Heart left ventricle (tissue), 13 donors: ENCODE data around the gene DHX36.

Source experiments
- POLR2A ChIP-seq, 2 donors: fragments of 450-650 bp; IDR thresholded peaks; one replicate each; pipeline ENCODE4 v1.6.1; 2017; ENCODE audit warnings: antibody characterized with exemption in 2 of 2, mild to moderate bottlenecking in 2 of 2, moderate library complexity in 2 of 2
- TF ChIP-seq, protein P1 (sequence below), 12 donors: fragments of 200-600 bp; sonication (generic) in 4 of 12; IDR thresholded peaks; one replicate each; pipeline versions ENCODE4 v1.5.0 to v1.8.0; 2018 to 2022; ENCODE audit warnings: antibody characterized with exemption in 12 of 12, mild to moderate bottlenecking in 5 of 12
- donor health status: ischemic (EF 13 %, LVEDD 7.1; RV severe dilation, severe dysfunction).
- donor health status: DM: no; HTN: yes; CAD: no.
- donor health status: DM: no; HTN: no; CAD: no.
- donor health status: ischemic (EF 25% LVEDD 6.9; RV normal size, moderate dysfunction).
- donor health status: ischemic (EF 25% LVEDD 5.7; RV mildly dilated, moderate dysfunction).
- donor health status: ischemic (EF 35%, LVEDD 5.7; RV mildly dilated, moderate dysfunction).
- donor health status: nonischemic (EF 11% LVEDD 7.7; RV severe dilation, severe dysfunction).
- donor health status: DM: yes; HTN: yes; CAD: no.
- donor health status: PGD.
- donor health status: ischemic (EF 29% LVEDD 5.4; RV normal size, mild dysfunction).
- donor health status: nonischemic (EF 23%, LVEDD 6.1; RV moderate dilation, normal function).

DNA sequence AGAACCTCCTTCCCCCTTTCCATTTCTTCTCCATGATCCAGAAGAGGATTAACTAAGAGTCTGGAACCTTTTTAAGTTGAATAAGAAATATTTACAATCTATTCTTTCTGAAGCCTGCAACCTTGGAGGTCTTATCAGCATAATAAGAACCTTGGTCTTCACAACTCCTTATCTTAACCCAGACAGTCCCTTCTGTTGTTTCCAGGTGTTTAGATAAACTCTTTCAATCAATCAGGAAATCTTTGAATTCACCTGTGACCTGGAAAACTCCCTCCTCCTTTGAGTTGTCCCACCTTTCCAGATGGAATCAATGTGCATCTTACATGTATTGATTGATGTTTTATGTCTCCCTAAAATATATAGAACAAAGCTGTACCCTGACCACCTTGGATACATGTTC is 3.6 kb upstream of the DHX36 start:
- TF ChIP-seq POLR2A (IDR thresholded peaks at IDR 0.05) = no peak
- TF ChIP-seq, protein P1, sequence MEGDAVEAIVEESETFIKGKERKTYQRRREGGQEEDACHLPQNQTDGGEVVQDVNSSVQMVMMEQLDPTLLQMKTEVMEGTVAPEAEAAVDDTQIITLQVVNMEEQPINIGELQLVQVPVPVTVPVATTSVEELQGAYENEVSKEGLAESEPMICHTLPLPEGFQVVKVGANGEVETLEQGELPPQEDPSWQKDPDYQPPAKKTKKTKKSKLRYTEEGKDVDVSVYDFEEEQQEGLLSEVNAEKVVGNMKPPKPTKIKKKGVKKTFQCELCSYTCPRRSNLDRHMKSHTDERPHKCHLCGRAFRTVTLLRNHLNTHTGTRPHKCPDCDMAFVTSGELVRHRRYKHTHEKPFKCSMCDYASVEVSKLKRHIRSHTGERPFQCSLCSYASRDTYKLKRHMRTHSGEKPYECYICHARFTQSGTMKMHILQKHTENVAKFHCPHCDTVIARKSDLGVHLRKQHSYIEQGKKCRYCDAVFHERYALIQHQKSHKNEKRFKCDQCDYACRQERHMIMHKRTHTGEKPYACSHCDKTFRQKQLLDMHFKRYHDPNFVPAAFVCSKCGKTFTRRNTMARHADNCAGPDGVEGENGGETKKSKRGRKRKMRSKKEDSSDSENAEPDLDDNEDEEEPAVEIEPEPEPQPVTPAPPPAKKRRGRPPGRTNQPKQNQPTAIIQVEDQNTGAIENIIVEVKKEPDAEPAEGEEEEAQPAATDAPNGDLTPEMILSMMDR (IDR thresholded peaks at IDR 0.05) = no peak
